ENCODE measurements around the gene KCNG2. TPM values are rescaled to one million over a fixed set of nuclear protein-coding genes. Genes with fewer than 3 reads are reported as not detected.

The KCNG2 gene
- total and polyA plus RNA-seq, 2 of the 13 experiments (the other 11 are each of a cell fraction or from before 2014, with no cell fraction given), result not detected

- H3K27ac ChIP-seq (ENCODE audit: extremely low read length, insufficient read depth, low read length), result no peak overlapping the region
- no peaks in the 10 kb centered on the region for H3K79me2 ChIP-seq (ENCODE audit: insufficient read depth, low read length)
- no peaks in the 10 kb centered on the region for H4K20me1 ChIP-seq (ENCODE audit: insufficient read depth, low read length)
- intact Hi-C loops (cut with micrococcal nuclease; ENCODE audit: unreplicated experiment) (no loop called here), in situ Hi-C loops (cut with HindIII; ENCODE audit: extremely low pct_ligation_motif_present, low pct_unique_long_range_greater_than_20kb) (no loop called here)
- FAIRE-seq (no peak), ATAC-seq (no peak), DNase-seq (ENCODE audit: low spot score) (no peak)
- TF ChIP-seq NR2C2 (CRISPR knock-in tag; IDR thresholded peaks at IDR 0.05; ENCODE audit: borderline replicate concordance), result no peak
- TF ChIP-seq SYNCRIP (IDR thresholded peaks at IDR 0.05; ENCODE audit: insufficient read depth, low read depth, low read length), result no peak
- TF ChIP-seq ELF4 (CRISPR knock-in tag; IDR thresholded peaks at IDR 0.05; ENCODE audit: borderline replicate concordance), result no peak
- no peak for TF ChIP-seq ZBTB2 (CRISPR knock-in tag; IDR thresholded peaks at IDR 0.05; ENCODE audit: low read depth)
- TF ChIP-seq ZNF207 (IDR thresholded peaks at IDR 0.05; ENCODE audit: borderline replicate concordance), result no peak
- TF ChIP-seq RBM22 (optimal IDR thresholded peaks at IDR 0.05; ENCODE audit: low read length), result no peak
- no peak for TF ChIP-seq FIP1L1 (IDR thresholded peaks at IDR 0.05; ENCODE audit: borderline replicate concordance, insufficient read depth, low read depth, low read length)
- no peak for TF ChIP-seq KLF12 (CRISPR knock-in tag; IDR thresholded peaks at IDR 0.05; ENCODE audit: borderline replicate concordance)
- TF ChIP-seq, protein P1, sequence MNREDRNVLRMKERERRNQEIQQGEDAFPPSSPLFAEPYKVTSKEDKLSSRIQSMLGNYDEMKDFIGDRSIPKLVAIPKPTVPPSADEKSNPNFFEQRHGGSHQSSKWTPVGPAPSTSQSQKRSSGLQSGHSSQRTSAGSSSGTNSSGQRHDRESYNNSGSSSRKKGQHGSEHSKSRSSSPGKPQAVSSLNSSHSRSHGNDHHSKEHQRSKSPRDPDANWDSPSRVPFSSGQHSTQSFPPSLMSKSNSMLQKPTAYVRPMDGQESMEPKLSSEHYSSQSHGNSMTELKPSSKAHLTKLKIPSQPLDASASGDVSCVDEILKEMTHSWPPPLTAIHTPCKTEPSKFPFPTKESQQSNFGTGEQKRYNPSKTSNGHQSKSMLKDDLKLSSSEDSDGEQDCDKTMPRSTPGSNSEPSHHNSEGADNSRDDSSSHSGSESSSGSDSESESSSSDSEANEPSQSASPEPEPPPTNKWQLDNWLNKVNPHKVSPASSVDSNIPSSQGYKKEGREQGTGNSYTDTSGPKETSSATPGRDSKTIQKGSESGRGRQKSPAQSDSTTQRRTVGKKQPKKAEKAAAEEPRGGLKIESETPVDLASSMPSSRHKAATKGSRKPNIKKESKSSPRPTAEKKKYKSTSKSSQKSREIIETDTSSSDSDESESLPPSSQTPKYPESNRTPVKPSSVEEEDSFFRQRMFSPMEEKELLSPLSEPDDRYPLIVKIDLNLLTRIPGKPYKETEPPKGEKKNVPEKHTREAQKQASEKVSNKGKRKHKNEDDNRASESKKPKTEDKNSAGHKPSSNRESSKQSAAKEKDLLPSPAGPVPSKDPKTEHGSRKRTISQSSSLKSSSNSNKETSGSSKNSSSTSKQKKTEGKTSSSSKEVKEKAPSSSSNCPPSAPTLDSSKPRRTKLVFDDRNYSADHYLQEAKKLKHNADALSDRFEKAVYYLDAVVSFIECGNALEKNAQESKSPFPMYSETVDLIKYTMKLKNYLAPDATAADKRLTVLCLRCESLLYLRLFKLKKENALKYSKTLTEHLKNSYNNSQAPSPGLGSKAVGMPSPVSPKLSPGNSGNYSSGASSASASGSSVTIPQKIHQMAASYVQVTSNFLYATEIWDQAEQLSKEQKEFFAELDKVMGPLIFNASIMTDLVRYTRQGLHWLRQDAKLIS (CRISPR knock-in tag; IDR thresholded peaks at IDR 0.05), result no peak
- no peak for TF ChIP-seq POLR2A (IDR thresholded peaks at IDR 0.05; ENCODE audit: insufficient read depth in 1 of 2, low read depth in 2 of 2, low read length in 2 of 2)
- TF ChIP-seq ZNF672 (CRISPR knock-in tag; IDR thresholded peaks at IDR 0.05), result no peak
- TF ChIP-seq ZNF720 (CRISPR knock-in tag; IDR thresholded peaks at IDR 0.05), result no peak
- no peak for TF ChIP-seq PRDM15 (CRISPR knock-in tag; IDR thresholded peaks at IDR 0.05)
- no peak for TF ChIP-seq ZNF782 (CRISPR knock-in tag; IDR thresholded peaks at IDR 0.05; ENCODE audit: borderline replicate concordance)
- H3K9ac ChIP-seq (ENCODE audit: insufficient read depth, low read depth, low read length), result no peak overlapping the region
- WGBS (ENCODE audit: low lambda C conversion rate), result 24% methylated on average over 8 of the region's 8 CpGs
- H3K4me1 ChIP-seq (ENCODE audit: insufficient read depth, low read length), result no peaks in the 10 kb centered on the region
- no peak overlapping the region for H2AFZ ChIP-seq (ENCODE audit: low read length)
- H3K4me2 ChIP-seq (ENCODE audit: low read depth, low read length), result no peak overlapping the region
- no TSS peak for BruUV-seq (replicated peaks)
- H3K9me3 ChIP-seq (ENCODE audit: low read length), result no peaks in the 10 kb centered on the region
- H3K36me3 ChIP-seq (replicated peaks in 1 of 2; ENCODE audit: control insufficient read depth in 1 of 2, insufficient read depth in 2 of 2, low read length in 2 of 2), result no peaks in the 10 kb centered on the region
- POLR2A ChIA-PET, result no interaction called here
- H3K27me3 ChIP-seq (ENCODE audit: control insufficient read depth in 1 of 2, insufficient read depth in 2 of 2, low read length in 2 of 2), result peaks cover 7 to 66% of the 10 kb centered on the region in 2 experiments
- H3K4me3 ChIP-seq (replicated peaks in 1 of 3; ENCODE audit: insufficient read depth in 1 of 3, low read depth in 2 of 3, low read length in 3 of 3), result no peak overlapping the region
- CTCF ChIA-PET (ENCODE audit: low intra/inter-chr PET ratio, low total read pairs), result no interaction called here
Observed at GRCh38 chr18:79817607-79817998, 19.9 kb downstream of the KCNG2 start.

Measured in HepG2 (cell line).